NCI-H526 treated with DMSO at 0.1 percent for 48 hours (cell line): ENCODE results near the gene SRP72.
"Not testable (repeated sequence)": the region's sequence is repeated elsewhere in the genome, so short reads cannot be mapped to it uniquely, and the experiment has no call there.

ENCODE experiments used
- DNase-seq: peaks from one replicate; lab custom pipeline; 2025; lab: John Stamatoyannopoulos, UW

SRP72 gene

GRCh38 chr4:56467284-56468096 is at the start of gene SRP72:
Gene SRP72 (plus strand): TSS chr4:56467617. CDS start chr4:56467636, 19 bp downstream.
- peak; percentile 80 for DNase-seq

GRCh38 chr4:56424176-56424575 is 43.2 kb upstream of the SRP72 start:
- DNase-seq, result no peak

GRCh38 chr4:56424697-56425514 is 42.5 kb upstream of the SRP72 start:
- no peak for DNase-seq

- no peak for DNase-seq
Observed at GRCh38 chr4:56425518-56425917, 41.9 kb upstream of the SRP72 start.

GRCh38 chr4:56426273-56426672 is 41.1 kb upstream of the SRP72 start:
- DNase-seq, result no peak

- DNase-seq, result no peak
Observed at GRCh38 chr4:56427179-56427578, 40.2 kb upstream of the SRP72 start.

GRCh38 chr4:56430203-56430602 is 37.2 kb upstream of the SRP72 start:
- no peak for DNase-seq

- DNase-seq, result no peak
Observed at GRCh38 chr4:56433280-56433679, 34.1 kb upstream of the SRP72 start.

GRCh38 chr4:56434599-56435139 is 32.7 kb upstream of the SRP72 start:
- DNase-seq, result peak; percentile 70

GRCh38 chr4:56435140-56435926 is 32.1 kb upstream of the SRP72 start, which contains the start of gene PPAT:
Gene PPAT (minus strand): TSS chr4:56435615. CDS start chr4:56435477, 138 bp downstream.
- DNase-seq, result peak; percentile 95

- DNase-seq, result no peak
Observed at GRCh38 chr4:56438766-56439165, 28.7 kb upstream of the SRP72 start.

- no peak for DNase-seq
Observed at GRCh38 chr4:56440983-56441382, 26.4 kb upstream of the SRP72 start.

- DNase-seq, result no peak
Observed at GRCh38 chr4:56444719-56445118, 22.7 kb upstream of the SRP72 start.

GRCh38 chr4:56445699-56446098 is 21.7 kb upstream of the SRP72 start:
- DNase-seq, result no peak

GRCh38 chr4:56448301-56448700 is 19.1 kb upstream of the SRP72 start:
- no peak for DNase-seq

- not testable (repeated sequence) for DNase-seq
Observed at GRCh38 chr4:56449475-56449874, 17.9 kb upstream of the SRP72 start.

- no peak for DNase-seq
Observed at GRCh38 chr4:56450342-56450741, 17.1 kb upstream of the SRP72 start.

GRCh38 chr4:56460085-56460484 is 7.3 kb upstream of the SRP72 start:
- no peak for DNase-seq

GRCh38 chr4:56462157-56462556 is 5.3 kb upstream of the SRP72 start:
- DNase-seq, result no peak

- no peak for DNase-seq
Observed at GRCh38 chr4:56463711-56464110, 3.7 kb upstream of the SRP72 start.

- DNase-seq, result no peak
Observed at GRCh38 chr4:56464581-56464980, 2.8 kb upstream of the SRP72 start.
